SK-N-SH (cell line): ENCODE measurements around the gene FAM241A. TPM values are rescaled to one million over a fixed set of nuclear protein-coding genes. Genes with fewer than 3 reads are reported as not detected.

ENCODE experiments used
- CTCF ChIA-PET: fragments of 300-600, 350-600 bp; formaldehyde crosslinking; extraction: SDS; loops from one replicate; lab custom pipeline; 2021; lab: Yijun Ruan, JAX
- POLR2A ChIA-PET: fragments of 350-600 bp; sonication (Branson Sonifier 250); formaldehyde crosslinking; extraction: SDS; loops from one replicate; lab custom pipeline; 2020; ENCODE audit warnings: antibody characterized with exemption, inconsistent platforms; lab: Yijun Ruan, JAX
- DNase-seq: peaks from one replicate; pipeline ENCODE4 v3.0.0; 2012
- H2AFZ ChIP-seq: fragments of 200-600 bp; sonication (generic); 2 replicates; pipeline ENCODE4 v1.8.1; 2016; ENCODE audit warnings: antibody characterized with exemption, mild to moderate bottlenecking, low read depth
- H3F3A ChIP-seq: fragments of 200-600 bp; sonication (generic); replicated peaks from 2 replicates; pipeline ENCODE3; 2016; ENCODE audit warnings: antibody characterized with exemption, mild to moderate bottlenecking; ENCODE audit not compliant: insufficient read depth
- H3K27ac ChIP-seq, 2 experiments: fragments of 200-500 bp in 1 of 2; fragments of 200-600 bp in 1 of 2; sonication (Bioruptor generic) in 1 of 2; sonication (generic), shearing (Covaris generic) in 1 of 2; 2 replicates each; pipeline versions ENCODE4 v1.5.1 to v1.6.1; 2014 to 2016; ENCODE audit warnings: low read depth in 2 of 2, inconsistent platforms in 1 of 2, low read length in 1 of 2, mild to moderate bottlenecking in 1 of 2, mixed read lengths in 1 of 2
- H3K27me3 ChIP-seq: fragments of 200-600 bp; sonication (generic), shearing (Covaris generic); 2 replicates; pipeline ENCODE4 v1.6.1; 2016; ENCODE audit warnings: mixed run types; ENCODE audit not compliant: insufficient read depth
- H3K36me3 ChIP-seq, 2 experiments: fragments of 200-500 bp in 1 of 2; fragments of 200-600 bp in 1 of 2; sonication (Bioruptor generic) in 1 of 2; sonication (generic) in 1 of 2; replicated peaks in 1 of 2; 2 replicates each; pipeline versions ENCODE3 to v1.5.1; 2014 to 2016; ENCODE audit warnings: low read length in 1 of 2, mild to moderate bottlenecking in 1 of 2; ENCODE audit not compliant: insufficient read depth in 2 of 2, control insufficient read depth in 1 of 2
- H3K4me1 ChIP-seq, 2 experiments: fragments of 200-500 bp in 1 of 2; fragments of 200-600 bp in 1 of 2; sonication (Bioruptor generic) in 1 of 2; sonication (generic), shearing (Covaris generic) in 1 of 2; 2 replicates each; pipeline versions ENCODE4 v1.5.1 to v1.6.1; 2014 to 2016; ENCODE audit warnings: low read depth in 1 of 2, low read length in 1 of 2, mixed run types in 1 of 2; ENCODE audit not compliant: insufficient read depth in 2 of 2, control insufficient read depth in 1 of 2
- H3K4me2 ChIP-seq: fragments of 200-600 bp; sonication (generic), shearing (Covaris generic); 2 replicates; pipeline ENCODE4 v1.6.1; 2017; ENCODE audit warnings: mixed run types
- H3K4me3 ChIP-seq, 2 experiments: fragments of 200-500 bp in 1 of 2; fragments of 200-600 bp in 1 of 2; sonication (Bioruptor generic) in 1 of 2; sonication (generic), shearing (Covaris generic) in 1 of 2; 2 replicates each; pipeline versions ENCODE4 v1.5.1 to v1.8.1; 2014 to 2016; ENCODE audit warnings: low read depth in 2 of 2, inconsistent platforms in 1 of 2, low read length in 1 of 2, mild to moderate bottlenecking in 1 of 2, mixed read lengths in 1 of 2, moderate library complexity in 1 of 2
- H3K79me2 ChIP-seq: fragments of 200-600 bp; sonication (generic); 2 replicates; pipeline ENCODE4 v1.8.1; 2017; ENCODE audit warnings: mild to moderate bottlenecking; ENCODE audit not compliant: insufficient read depth
- H3K9ac ChIP-seq: fragments of 200-600 bp; sonication (generic); 2 replicates; pipeline ENCODE4 v1.6.1; 2017; ENCODE audit warnings: mixed run types
- H3K9me2 ChIP-seq: fragments of 200-600 bp; sonication (generic); 2 replicates; pipeline ENCODE4 v1.6.1; 2017; ENCODE audit warnings: mixed run types
- H3K9me3 ChIP-seq: fragments of 200-600 bp; sonication (generic); 2 replicates; pipeline ENCODE4 v1.6.1; 2017; ENCODE audit warnings: mixed run types, mild to moderate bottlenecking, moderate library complexity
- H4K20me1 ChIP-seq: fragments of 200-600 bp; sonication (generic); 2 replicates; pipeline ENCODE4 v1.6.1; 2017; ENCODE audit warnings: mild to moderate bottlenecking, mixed run types; ENCODE audit not compliant: insufficient read depth
- ELF1 ChIP-seq: IDR thresholded peaks from 2 replicates; pipeline ENCODE4 v1.4.0; 2012
- EP300 ChIP-seq, 2 experiments: IDR thresholded peaks; 2 replicates each; pipeline versions ENCODE4 v1.4.0 to v1.6.1; 2012; ENCODE audit warnings: borderline replicate concordance in 1 of 2, low read depth in 1 of 2, low read length in 1 of 2
- FOSL2 ChIP-seq: IDR thresholded peaks from 2 replicates; pipeline ENCODE4 v1.4.0; 2012; ENCODE audit warnings: low read depth, mild to moderate bottlenecking, moderate library complexity, borderline replicate concordance
- FOXJ3 ChIP-seq: sonication (generic); formaldehyde crosslinking; IDR thresholded peaks from 2 replicates; pipeline ENCODE4 v1.5.1; 2020; ENCODE audit warnings: mild to moderate bottlenecking, missing genetic modification reagents
- FOXM1 ChIP-seq: IDR thresholded peaks from 2 replicates; pipeline ENCODE4 v1.4.0; 2012; ENCODE audit warnings: low read depth, mild to moderate bottlenecking
- GABPA ChIP-seq: IDR thresholded peaks from 2 replicates; pipeline ENCODE4 v1.4.0; 2012; ENCODE audit warnings: low read depth, mild to moderate bottlenecking
- GATA2 ChIP-seq: sonication (generic); formaldehyde crosslinking; IDR thresholded peaks from 2 replicates; pipeline ENCODE4 v1.5.0; 2020; ENCODE audit warnings: mild to moderate bottlenecking, missing genetic modification reagents
- JUND ChIP-seq: IDR thresholded peaks from 2 replicates; pipeline ENCODE4 v1.4.0; 2012
- MEF2A ChIP-seq: IDR thresholded peaks from 2 replicates; pipeline ENCODE4 v1.4.0; 2012; ENCODE audit warnings: low read depth, borderline replicate concordance
- MXI1 ChIP-seq: IDR thresholded peaks from 2 replicates; pipeline ENCODE4 v1.6.1; 2012; ENCODE audit warnings: mild to moderate bottlenecking, low read depth, low read length, improper control_type of control experiment
- NFIC ChIP-seq: IDR thresholded peaks from 2 replicates; pipeline ENCODE4 v1.4.0; 2012; ENCODE audit warnings: borderline replicate concordance
- PBX3 ChIP-seq: IDR thresholded peaks from 2 replicates; pipeline ENCODE4; 2012
- POLR2AphosphoS5 ChIP-seq: IDR thresholded peaks from 2 replicates; pipeline ENCODE4 v1.6.1; 2012; ENCODE audit warnings: low read depth, low read length
- REST ChIP-seq: IDR thresholded peaks from 2 replicates; pipeline ENCODE4 v1.6.1; 2012; ENCODE audit warnings: mild to moderate bottlenecking, low read depth, low read length, moderate library complexity
- SMC3 ChIP-seq: IDR thresholded peaks from 2 replicates; pipeline ENCODE4 v1.6.1; 2012; ENCODE audit warnings: low read depth, low read length, improper control_type of control experiment
- TCF12 ChIP-seq: IDR thresholded peaks from 2 replicates; pipeline ENCODE4 v1.4.0; 2012
- TEAD4 ChIP-seq: IDR thresholded peaks from 2 replicates; pipeline ENCODE4 v1.4.0; 2012; ENCODE audit warnings: mild to moderate bottlenecking, borderline replicate concordance; ENCODE audit not compliant: insufficient read depth
- WGBS: methylation state at CpG from one replicate; pipeline ENCODE4 v1.1.6; 2017; ENCODE audit warnings: low lambda C conversion rate; 5-methylcytosine and 5-hydroxymethylcytosine counted together
- polyA plus RNA-seq, 3 experiments: library from polyadenylated mRNA; depleted of rRNA; stranded (reverse); fragments of >200 nt; gene quantifications; 2 replicates each; pipeline ENCODE4 v1.2.3, GENCODE V29; 2012
- TF ChIP-seq, protein P1 (sequence below): IDR thresholded peaks from 2 replicates; pipeline ENCODE4 v1.4.0; 2012; ENCODE audit warnings: low read depth, borderline replicate concordance
- TF ChIP-seq, protein P2 (sequence below): fragments of 200-600 bp; sonication (generic); IDR thresholded peaks from 2 replicates; pipeline ENCODE4 v1.6.1; 2017; ENCODE audit warnings: antibody characterized with exemption, mild to moderate bottlenecking, moderate library complexity
- TF ChIP-seq, protein P3 (sequence below): fragments of 150-350 bp; IDR thresholded peaks from 2 replicates; pipeline ENCODE4 v1.6.1; 2017; ENCODE audit warnings: antibody characterized with exemption, low read length, low read depth, borderline replicate concordance

FAM241A gene
- polyA plus RNA-seq, 1 of the 3 experiments (the other 2 are of a cell fraction): 0.44 TPM

- H3K4me1 ChIP-seq: no peaks in the 10 kb centered on the region; a peak in 1 of 4 replicates
- DNase-seq: no peak
- POLR2A ChIA-PET: no interaction called here
Measured at GRCh38 chr4:112120021-112120420, 25.2 kb upstream of the FAM241A start.

GRCh38 chr4:112125416-112125815, 19.8 kb upstream of the FAM241A start:
- Histone ChIP-seq H3K9me2 (no peaks in the 10 kb centered on the region), H3K9ac (no peak overlapping the region), H3K36me3 (no peaks in the 10 kb centered on the region), H2AFZ (no peak overlapping the region), H3K9me3 (no peaks in the 10 kb centered on the region), H4K20me1 (no peaks in the 10 kb centered on the region), H3K4me3 (no peak overlapping the region), H3K27ac (no peak overlapping the region), H3K4me1 (peaks cover 0 to 13% of the 10 kb centered on the region in 2 experiments; a peak in 3 of 4 replicates), H3K79me2 (no peaks in the 10 kb centered on the region), H3K27me3 (no peaks in the 10 kb centered on the region), H3F3A (peaks cover 6% of the 10 kb centered on the region), H3K4me2 (no peak overlapping the region)
- WGBS: 43% methylated on average over 3 of the region's 3 CpGs
- DNase-seq: no peak
- CTCF ChIA-PET: no interaction called here
- POLR2A ChIA-PET: no interaction called here
- TF ChIP-seq EP300 (IDR thresholded peaks at IDR 0.05; ENCODE audit: borderline replicate concordance in 1 of 2, low read depth in 1 of 2, low read length in 1 of 2) (no peak), MXI1 (no peak), GABPA (no peak), POLR2AphosphoS5 (no peak), GATA2 (CRISPR knock-in tag) (no peak), TCF12 (no peak), SMC3 (no peak), PBX3 (no peak), NFIC (no peak), REST (no peak), MEF2A (no peak), ELF1 (no peak), JUND (no peak), FOSL2 (no peak), TEAD4 (no peak), FOXM1 (no peak), FOXJ3 (CRISPR knock-in tag) (no peak)
- TF ChIP-seq, protein P1, sequence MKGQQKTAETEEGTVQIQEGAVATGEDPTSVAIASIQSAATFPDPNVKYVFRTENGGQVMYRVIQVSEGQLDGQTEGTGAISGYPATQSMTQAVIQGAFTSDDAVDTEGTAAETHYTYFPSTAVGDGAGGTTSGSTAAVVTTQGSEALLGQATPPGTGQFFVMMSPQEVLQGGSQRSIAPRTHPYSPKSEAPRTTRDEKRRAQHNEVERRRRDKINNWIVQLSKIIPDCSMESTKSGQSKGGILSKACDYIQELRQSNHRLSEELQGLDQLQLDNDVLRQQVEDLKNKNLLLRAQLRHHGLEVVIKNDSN: no peak
- TF ChIP-seq, protein P2, sequence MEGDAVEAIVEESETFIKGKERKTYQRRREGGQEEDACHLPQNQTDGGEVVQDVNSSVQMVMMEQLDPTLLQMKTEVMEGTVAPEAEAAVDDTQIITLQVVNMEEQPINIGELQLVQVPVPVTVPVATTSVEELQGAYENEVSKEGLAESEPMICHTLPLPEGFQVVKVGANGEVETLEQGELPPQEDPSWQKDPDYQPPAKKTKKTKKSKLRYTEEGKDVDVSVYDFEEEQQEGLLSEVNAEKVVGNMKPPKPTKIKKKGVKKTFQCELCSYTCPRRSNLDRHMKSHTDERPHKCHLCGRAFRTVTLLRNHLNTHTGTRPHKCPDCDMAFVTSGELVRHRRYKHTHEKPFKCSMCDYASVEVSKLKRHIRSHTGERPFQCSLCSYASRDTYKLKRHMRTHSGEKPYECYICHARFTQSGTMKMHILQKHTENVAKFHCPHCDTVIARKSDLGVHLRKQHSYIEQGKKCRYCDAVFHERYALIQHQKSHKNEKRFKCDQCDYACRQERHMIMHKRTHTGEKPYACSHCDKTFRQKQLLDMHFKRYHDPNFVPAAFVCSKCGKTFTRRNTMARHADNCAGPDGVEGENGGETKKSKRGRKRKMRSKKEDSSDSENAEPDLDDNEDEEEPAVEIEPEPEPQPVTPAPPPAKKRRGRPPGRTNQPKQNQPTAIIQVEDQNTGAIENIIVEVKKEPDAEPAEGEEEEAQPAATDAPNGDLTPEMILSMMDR: no peak

More at GRCh38 chr4:112120021-112120420, 25.2 kb upstream of the FAM241A start:
- 37% methylated on average over 2 of the region's 2 CpGs for WGBS
- no peaks in the 10 kb centered on the region for H3K9me3 ChIP-seq
- no peaks in the 10 kb centered on the region for H3K27me3 ChIP-seq
- H3F3A ChIP-seq: no peaks in the 10 kb centered on the region
- H2AFZ ChIP-seq: no peak overlapping the region
- no peaks in the 10 kb centered on the region for H3K9me2 ChIP-seq
- TF ChIP-seq, protein P3, sequence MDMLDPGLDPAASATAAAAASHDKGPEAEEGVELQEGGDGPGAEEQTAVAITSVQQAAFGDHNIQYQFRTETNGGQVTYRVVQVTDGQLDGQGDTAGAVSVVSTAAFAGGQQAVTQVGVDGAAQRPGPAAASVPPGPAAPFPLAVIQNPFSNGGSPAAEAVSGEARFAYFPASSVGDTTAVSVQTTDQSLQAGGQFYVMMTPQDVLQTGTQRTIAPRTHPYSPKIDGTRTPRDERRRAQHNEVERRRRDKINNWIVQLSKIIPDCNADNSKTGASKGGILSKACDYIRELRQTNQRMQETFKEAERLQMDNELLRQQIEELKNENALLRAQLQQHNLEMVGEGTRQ: no peak
- CTCF ChIA-PET: interaction anchor here (1.5 kb wide), 1 partner anchor 20 kb away, joined by 5 read pairs; no protein-coding TSS in a partner anchor
- no peak overlapping the region for H3K9ac ChIP-seq
- H3K4me3 ChIP-seq: no peak overlapping the region
- no peaks in the 10 kb centered on the region for H3K79me2 ChIP-seq
- no peaks in the 10 kb centered on the region for H3K36me3 ChIP-seq
- H3K4me2 ChIP-seq: no peak overlapping the region
- no peaks in the 10 kb centered on the region for H4K20me1 ChIP-seq
- H3K27ac ChIP-seq: no peak overlapping the region
